ENCODE results near the gene SIGLEC10. TPM values are rescaled to one million over a fixed set of nuclear protein-coding genes. Genes with fewer than 3 reads are reported as not detected.

Gene SIGLEC10
- total and polyA plus RNA-seq, 9 of the 15 experiments (the other 6 are each of a cell fraction or from before 2014, with no cell fraction given) = 0.10 to 1.8 (median 0.82) TPM

GRCh38 chr19:51441410-51442390 lies 24.3 kb upstream of the SIGLEC10 start (continued):
- TF ChIP-seq RHOXF2B (CRISPR knock-in tag; conservative IDR thresholded peaks at IDR 0.05) (0 out of 2 replicates have a peak, but pooled peaks have one; percentile 45), CCNT2 (IDR thresholded peaks at IDR 0.05; ENCODE audit: borderline replicate concordance, extremely low read depth, insufficient read length, low read depth, low read length) (peak; percentile 22), MAX (CRISPR knock-in tag; IDR thresholded peaks at IDR 0.05) (peak; percentile 58), HDAC1 (IDR thresholded peaks at IDR 0.05) (peak in 1 of 2 experiments; percentile 41; a peak in 2 of 4 replicates), EWSR1 (IDR thresholded peaks at IDR 0.05; ENCODE audit: borderline replicate concordance, low read depth, partially characterized antibody) (no peak), TEAD1 (CRISPR knock-in tag; IDR thresholded peaks at IDR 0.05) (no peak), USF1 (CRISPR knock-in tag; IDR thresholded peaks at IDR 0.05) (peak; percentile 44; the same call in 1 of the 2 replicates), TRIM28 (IDR thresholded peaks at IDR 0.05) (0 out of 2 replicates have a peak, but pooled peaks have one; percentile 60), NFE2L1 (tag; IDR thresholded peaks at IDR 0.05; ENCODE audit: borderline replicate concordance, low read depth) (no peak), CXXC5 (CRISPR knock-in tag; IDR thresholded peaks at IDR 0.05) (peak; percentile 52), CREB3L1 (IDR thresholded peaks at IDR 0.05; ENCODE audit: borderline replicate concordance, low read depth) (0 out of 2 replicates have a peak, but pooled peaks have one; percentile 4), TSC22D4 (tag; IDR thresholded peaks at IDR 0.05) (no peak), SIN3B (IDR thresholded peaks at IDR 0.05; ENCODE audit: low read depth) (no peak), ZNF644 (tag; IDR thresholded peaks at IDR 0.05; ENCODE audit: low read depth) (peak; percentile 43; the same call in 1 of the 2 replicates), KDM1A (IDR thresholded peaks at IDR 0.05) (peak in 1 of 2 experiments; percentile 33; a peak in 2 of 4 replicates), LEF1 (IDR thresholded peaks at IDR 0.05) (no peak), ZNF277 (CRISPR knock-in tag; IDR thresholded peaks at IDR 0.05; ENCODE audit: borderline replicate concordance) (no peak), MEIS2 (IDR thresholded peaks at IDR 0.05; ENCODE audit: partially characterized antibody) (peak; percentile 69), JUN (IDR thresholded peaks at IDR 0.05; ENCODE audit: borderline replicate concordance, low read depth, low read length) (peak; percentile 54; the same call in 1 of the 2 replicates), JUN (CRISPR knock-in tag; IDR thresholded peaks at IDR 0.05; ENCODE audit: borderline replicate concordance) (no peak), JUND (IDR thresholded peaks at IDR 0.05; ENCODE audit: borderline replicate concordance, low read depth, low read length) (peak; percentile 85), JUND (tag; IDR thresholded peaks at IDR 0.05; ENCODE audit: borderline replicate concordance, low read depth, low read length) (peak; percentile 80; the same call in 2 of the 3 replicates), POLR2B (IDR thresholded peaks at IDR 0.05; ENCODE audit: low read depth, partially characterized antibody) (peak; percentile 23)

Data from K562 (cell line).